MM.1S (cell line): ENCODE results near the gene PPP1R3C.

Experiments used
- DNase-seq: peaks from one replicate; pipeline ENCODE4 v3.0.0-alpha.2; 2015
- H2AFZ ChIP-seq: fragments of 300-600 bp; sonication (generic); 2 replicates; pipeline ENCODE4 v1.6.0; 2016; ENCODE audit warnings: antibody characterized with exemption, low read length
- H3F3A ChIP-seq: fragments of 300-600 bp; sonication (generic); 2 replicates; pipeline ENCODE4 v1.6.1; 2016; ENCODE audit warnings: mild to moderate bottlenecking, antibody characterized with exemption, low read length, moderate library complexity, mixed read lengths; ENCODE audit not compliant: insufficient read depth
- H3K27ac ChIP-seq: fragments of 300-600 bp; sonication (generic); 2 replicates; pipeline ENCODE4 v1.5.1; 2016; ENCODE audit warnings: mild to moderate bottlenecking, low read length
- H3K27me3 ChIP-seq: fragments of 300-600 bp; sonication (generic); replicated peaks from 2 replicates; pipeline ENCODE4 v1.6.0; 2016; ENCODE audit warnings: low read length; ENCODE audit not compliant: insufficient read depth
- H3K36me3 ChIP-seq: fragments of 300-600 bp; sonication (generic); replicated peaks from 2 replicates; pipeline ENCODE4 v1.6.1; 2016; ENCODE audit warnings: mild to moderate bottlenecking, low read length, mixed read lengths; ENCODE audit not compliant: insufficient read depth
- H3K4me1 ChIP-seq: fragments of 300-600 bp; sonication (generic); 2 replicates; pipeline ENCODE4 v1.6.1; 2016; ENCODE audit warnings: low read length, mixed read lengths
- H3K4me2 ChIP-seq: fragments of 300-600 bp; sonication (generic); 2 replicates; pipeline ENCODE4 v1.6.0; 2016; ENCODE audit warnings: low read depth, low read length
- H3K4me3 ChIP-seq: fragments of 300-600 bp; sonication (generic); 2 replicates; pipeline ENCODE4 v1.5.1; 2016; ENCODE audit warnings: low read length, mixed read lengths
- H3K79me2 ChIP-seq: fragments of 300-600 bp; sonication (generic); 2 replicates; pipeline ENCODE4 v1.6.1; 2016; ENCODE audit warnings: mixed run types, low read length, mixed read lengths
- H3K9ac ChIP-seq: fragments of 300-600 bp; sonication (generic); 2 replicates; pipeline ENCODE4 v1.6.1; 2016; ENCODE audit warnings: low read length, mixed read lengths
- H3K9me2 ChIP-seq: fragments of 300-600 bp; sonication (generic); replicated peaks from 2 replicates; pipeline ENCODE4 v1.6.1; 2016; ENCODE audit warnings: mild to moderate bottlenecking, low read length, mixed read lengths; ENCODE audit not compliant: insufficient read depth
- H3K9me3 ChIP-seq: fragments of 300-600 bp; sonication (generic); replicated peaks from 2 replicates; pipeline ENCODE4 v1.6.1; 2016; ENCODE audit warnings: mild to moderate bottlenecking, low read length, mixed read lengths; ENCODE audit not compliant: insufficient read depth
- H4K20me1 ChIP-seq: fragments of 300-600 bp; sonication (generic); 2 replicates; pipeline ENCODE4 v1.6.1; 2016; ENCODE audit warnings: mild to moderate bottlenecking, low read length, moderate library complexity, mixed read lengths; ENCODE audit not compliant: insufficient read depth
- EZH2 ChIP-seq: fragments of 300-600 bp; sonication (generic); optimal IDR thresholded peaks from 2 replicates; pipeline ENCODE3; 2017; ENCODE audit warnings: low read depth, mild to moderate bottlenecking, antibody characterized with exemption, low read length, mixed read lengths
- EZH2phosphoT487 ChIP-seq: fragments of 300-600 bp; sonication (generic); IDR thresholded peaks from 2 replicates; pipeline ENCODE4 v1.6.1; 2018; ENCODE audit warnings: antibody characterized with exemption, low read length
- TF ChIP-seq, protein P1 (sequence below): fragments of 300-600 bp; sonication (generic); IDR thresholded peaks from 2 replicates; pipeline ENCODE4 v1.5.1; 2016; ENCODE audit warnings: antibody characterized with exemption, low read length, mixed read lengths

The PPP1R3C gene

DNA sequence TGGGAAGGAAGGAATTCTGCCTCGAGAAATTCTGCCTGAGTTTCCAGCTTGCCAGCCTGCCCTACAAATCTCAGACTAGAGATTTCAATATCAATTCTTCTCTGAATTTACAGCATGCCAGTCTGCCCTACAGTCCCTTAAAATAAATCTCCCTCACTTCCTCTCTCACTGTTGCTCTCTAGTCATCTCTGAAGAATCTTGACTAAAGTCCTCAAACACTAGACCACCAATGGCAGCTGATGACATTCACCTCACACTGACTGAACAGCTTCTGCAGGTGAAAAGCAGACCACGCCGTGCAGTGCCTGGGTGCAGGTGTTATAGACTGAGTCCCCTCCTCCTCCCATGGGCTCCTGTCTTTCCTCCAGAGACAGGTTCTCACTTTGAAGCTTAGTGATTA, 30.4 kb downstream of the PPP1R3C start:
- no peaks in the 10 kb centered on the region for H3K79me2 ChIP-seq
- no peak overlapping the region for H2AFZ ChIP-seq
- H3K27me3 ChIP-seq, result no peaks in the 10 kb centered on the region
- no peaks in the 10 kb centered on the region for H4K20me1 ChIP-seq
- H3K27ac ChIP-seq, result no peak overlapping the region
- TF ChIP-seq EZH2phosphoT487 (no peak), EZH2 (no peak)
- TF ChIP-seq, protein P1, sequence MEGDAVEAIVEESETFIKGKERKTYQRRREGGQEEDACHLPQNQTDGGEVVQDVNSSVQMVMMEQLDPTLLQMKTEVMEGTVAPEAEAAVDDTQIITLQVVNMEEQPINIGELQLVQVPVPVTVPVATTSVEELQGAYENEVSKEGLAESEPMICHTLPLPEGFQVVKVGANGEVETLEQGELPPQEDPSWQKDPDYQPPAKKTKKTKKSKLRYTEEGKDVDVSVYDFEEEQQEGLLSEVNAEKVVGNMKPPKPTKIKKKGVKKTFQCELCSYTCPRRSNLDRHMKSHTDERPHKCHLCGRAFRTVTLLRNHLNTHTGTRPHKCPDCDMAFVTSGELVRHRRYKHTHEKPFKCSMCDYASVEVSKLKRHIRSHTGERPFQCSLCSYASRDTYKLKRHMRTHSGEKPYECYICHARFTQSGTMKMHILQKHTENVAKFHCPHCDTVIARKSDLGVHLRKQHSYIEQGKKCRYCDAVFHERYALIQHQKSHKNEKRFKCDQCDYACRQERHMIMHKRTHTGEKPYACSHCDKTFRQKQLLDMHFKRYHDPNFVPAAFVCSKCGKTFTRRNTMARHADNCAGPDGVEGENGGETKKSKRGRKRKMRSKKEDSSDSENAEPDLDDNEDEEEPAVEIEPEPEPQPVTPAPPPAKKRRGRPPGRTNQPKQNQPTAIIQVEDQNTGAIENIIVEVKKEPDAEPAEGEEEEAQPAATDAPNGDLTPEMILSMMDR, result no peak
- no peak for DNase-seq
- H3K4me3 ChIP-seq, result no peak overlapping the region
- no peaks in the 10 kb centered on the region for H3K36me3 ChIP-seq
- no peaks in the 10 kb centered on the region for H3F3A ChIP-seq
- no peaks in the 10 kb centered on the region for H3K9me3 ChIP-seq
- H3K4me1 ChIP-seq, result no peaks in the 10 kb centered on the region
- H3K9me2 ChIP-seq, result no peaks in the 10 kb centered on the region
- H3K9ac ChIP-seq, result no peak overlapping the region
- H3K4me2 ChIP-seq, result no peak overlapping the region

DNA sequence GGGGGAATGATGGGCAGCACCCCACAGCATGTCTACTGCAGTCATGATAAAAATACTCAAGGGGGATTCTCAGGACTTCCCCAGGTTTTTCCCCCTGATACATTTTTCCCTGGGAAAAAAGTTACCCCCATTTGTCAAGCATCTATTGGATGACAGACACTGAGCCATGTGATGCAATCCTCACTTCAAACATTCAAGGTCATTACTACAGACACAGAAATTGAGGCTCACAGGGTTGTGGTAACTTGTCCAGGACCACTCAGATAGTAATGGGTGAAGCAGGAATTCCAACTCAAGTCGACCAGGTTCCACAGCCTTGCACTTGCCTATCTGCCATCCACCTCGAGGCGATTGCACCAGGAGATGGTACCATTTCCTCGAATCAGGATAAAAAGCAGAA, 31.7 kb downstream of the PPP1R3C start:
- TF ChIP-seq EZH2, result no peak
- TF ChIP-seq, protein P1, result no peak
- no peak for TF ChIP-seq EZH2phosphoT487
- H3F3A ChIP-seq, result no peaks in the 10 kb centered on the region
- H3K4me2 ChIP-seq, result no peak overlapping the region
- H4K20me1 ChIP-seq, result no peaks in the 10 kb centered on the region
- no peaks in the 10 kb centered on the region for H3K9me2 ChIP-seq
- no peaks in the 10 kb centered on the region for H3K79me2 ChIP-seq
- no peaks in the 10 kb centered on the region for H3K27me3 ChIP-seq
- H3K27ac ChIP-seq, result no peak overlapping the region
- no peak overlapping the region for H3K4me3 ChIP-seq
- H2AFZ ChIP-seq, result no peak overlapping the region
- DNase-seq, result no peak
- H3K9me3 ChIP-seq, result no peaks in the 10 kb centered on the region
- no peaks in the 10 kb centered on the region for H3K36me3 ChIP-seq
- no peak overlapping the region for H3K9ac ChIP-seq
- H3K4me1 ChIP-seq, result no peaks in the 10 kb centered on the region

DNA sequence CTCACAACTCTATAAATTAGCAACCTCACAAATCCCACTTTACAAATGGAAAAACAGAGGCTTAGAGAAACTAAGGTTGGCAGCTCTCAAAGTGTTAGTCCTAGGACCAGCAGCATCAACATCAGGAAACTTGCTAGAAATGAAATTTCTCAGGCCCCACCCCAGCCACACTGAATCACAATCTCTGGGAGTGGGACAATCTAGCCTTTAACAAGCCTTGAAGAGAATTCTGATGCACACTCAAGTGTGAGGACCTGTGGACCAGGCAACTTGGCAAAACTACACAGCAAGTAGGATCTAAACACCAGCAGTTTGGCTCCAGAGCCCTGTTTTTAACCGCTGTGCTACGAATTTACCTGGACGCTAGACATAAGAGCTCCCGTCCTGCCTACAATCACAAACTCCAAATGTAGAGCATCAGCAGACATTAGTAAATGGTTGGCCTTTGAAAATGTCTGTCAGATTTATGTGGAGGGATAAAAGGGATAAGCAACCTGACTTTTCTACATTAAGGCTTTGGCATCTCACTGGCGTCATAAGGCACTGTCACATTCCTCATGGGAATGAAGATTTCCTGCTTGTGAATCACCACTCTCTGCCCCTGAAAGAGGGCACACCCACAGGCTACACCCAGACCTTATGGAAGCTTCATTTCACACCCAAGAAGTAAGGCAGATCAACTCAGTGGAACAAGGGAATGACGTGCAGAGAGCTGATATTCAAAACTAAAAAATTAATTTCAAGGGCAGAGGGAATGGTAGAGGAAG, 34.5 kb downstream of the PPP1R3C start:
- no peak overlapping the region for H3K9ac ChIP-seq
- no peaks in the 10 kb centered on the region for H4K20me1 ChIP-seq
- no peaks in the 10 kb centered on the region for H3K4me1 ChIP-seq
- H2AFZ ChIP-seq, result no peak overlapping the region
- H3K4me3 ChIP-seq, result no peak overlapping the region
- H3K4me2 ChIP-seq, result no peak overlapping the region
- H3K9me2 ChIP-seq, result no peaks in the 10 kb centered on the region
- H3K9me3 ChIP-seq, result no peaks in the 10 kb centered on the region
- no peaks in the 10 kb centered on the region for H3K79me2 ChIP-seq
- TF ChIP-seq, protein P1, result no peak
- TF ChIP-seq EZH2 (no peak), EZH2phosphoT487 (no peak)
- H3K36me3 ChIP-seq, result no peaks in the 10 kb centered on the region
- H3K27ac ChIP-seq, result no peak overlapping the region
- no peaks in the 10 kb centered on the region for H3F3A ChIP-seq
- H3K27me3 ChIP-seq, result no peaks in the 10 kb centered on the region
- no peak for DNase-seq
